Cardiac muscle cell (in vitro differentiated cells and primary cell): ENCODE data around the gene ABAT. TPM values are rescaled to one million over a fixed set of nuclear protein-coding genes. Genes with fewer than 3 reads are reported as not detected.

ENCODE experiments used
- DNase-seq, 2 donors: peaks; one replicate each; pipeline versions ENCODE4 v3.0.0 to v3.0.0-alpha.2; 2010 to 2017; ENCODE audit warnings: low read depth in 1 of 2, low spot score in 1 of 2
- H3K27ac ChIP-seq: fragments of 200-600 bp; sonication (generic); 2 replicates; pipeline ENCODE4 v1.5.1; 2016
- H3K27me3 ChIP-seq: fragments of 200-600 bp; sonication (generic); 2 replicates; pipeline ENCODE4 v1.6.0; 2016; ENCODE audit warnings: control low read depth
- H3K36me3 ChIP-seq: fragments of 200-600 bp; sonication (generic); 2 replicates; pipeline ENCODE4 v1.5.1; 2016; ENCODE audit warnings: control low read depth
- H3K4me1 ChIP-seq: fragments of 200-600 bp; sonication (generic); 2 replicates; pipeline ENCODE4 v1.8.1; 2017; ENCODE audit warnings: low read depth, mild to moderate bottlenecking, mixed run types
- H3K4me3 ChIP-seq: fragments of 200-600 bp; sonication (generic); 2 replicates; pipeline ENCODE4 v1.5.1; 2016; ENCODE audit warnings: mild to moderate bottlenecking
- H3K9me3 ChIP-seq: fragments of 200-600 bp; sonication (generic); 2 replicates; pipeline ENCODE4 v1.5.1; 2017; ENCODE audit warnings: low read depth, mild to moderate bottlenecking, control low read depth
- CTCF ChIP-seq: IDR thresholded peaks from 2 replicates; pipeline ENCODE4 v1.5.1; 2012; ENCODE audit warnings: low read depth, mild to moderate bottlenecking, low read length
- polyA plus RNA-seq: library from polyadenylated mRNA; unstranded; fragments of >200 nt; fragmentation: Nextera tagmentation; extraction: Ambion mirVana; gene quantifications from 2 replicates; pipeline ENCODE4 v1.2.1, GENCODE V29; 2016
- total RNA-seq: library from RNA; depleted of rRNA; stranded (reverse); fragments of >200 nt; gene quantifications from 2 replicates; pipeline ENCODE4 v1.2.3, GENCODE V29; 2016

The ABAT gene
- total and polyA plus RNA-seq, 2 experiments from 2014 or later, result 54.4 to 71.4 TPM

GRCh38 chr16:8716052-8716451, 41.6 kb downstream of the ABAT start:
- no peak for TF ChIP-seq CTCF
- DNase-seq, result no peak
- H3K27me3 ChIP-seq, result no peaks in the 10 kb centered on the region
- H3K9me3 ChIP-seq, result no peaks in the 10 kb centered on the region
- H3K4me1 ChIP-seq, result peaks cover 49% of the 10 kb centered on the region
- no peak overlapping the region for H3K27ac ChIP-seq
- H3K4me3 ChIP-seq, result no peak overlapping the region
- no peaks in the 10 kb centered on the region for H3K36me3 ChIP-seq

- H3K4me1 ChIP-seq, result peaks cover 54% of the 10 kb centered on the region
- H3K4me3 ChIP-seq, result no peak overlapping the region
- no peak overlapping the region for H3K27ac ChIP-seq
- no peak for TF ChIP-seq CTCF
- H3K27me3 ChIP-seq, result no peaks in the 10 kb centered on the region
- H3K36me3 ChIP-seq, result no peaks in the 10 kb centered on the region
- DNase-seq, result no peak
- H3K9me3 ChIP-seq, result no peaks in the 10 kb centered on the region
Observed at GRCh38 chr16:8716592-8716991, 42.2 kb downstream of the ABAT start.

GRCh38 chr16:8717469-8717868, 43.1 kb downstream of the ABAT start:
- Histone ChIP-seq H3K27ac (no peak overlapping the region), H3K4me1 (peaks cover 62% of the 10 kb centered on the region), H3K36me3 (no peaks in the 10 kb centered on the region), H3K9me3 (no peaks in the 10 kb centered on the region), H3K27me3 (no peaks in the 10 kb centered on the region), H3K4me3 (no peak overlapping the region)
- TF ChIP-seq CTCF, result no peak
- no peak for DNase-seq

GRCh38 chr16:8717892-8718415, 43.5 kb downstream of the ABAT start:
- Histone ChIP-seq H3K36me3 (no peaks in the 10 kb centered on the region), H3K4me3 (no peak overlapping the region), H3K4me1 (peaks cover 60% of the 10 kb centered on the region), H3K27ac (peak overlapping the region; percentile 89), H3K9me3 (no peaks in the 10 kb centered on the region), H3K27me3 (no peaks in the 10 kb centered on the region)
- DNase-seq, result no peak
- no peak for TF ChIP-seq CTCF

GRCh38 chr16:8718851-8719680, 44.6 kb downstream of the ABAT start:
- Histone ChIP-seq H3K9me3 (no peaks in the 10 kb centered on the region), H3K27ac (peak overlapping the region; percentile 89), H3K4me1 (peaks cover 49% of the 10 kb centered on the region), H3K4me3 (no peak overlapping the region), H3K27me3 (no peaks in the 10 kb centered on the region), H3K36me3 (no peaks in the 10 kb centered on the region)
- TF ChIP-seq CTCF, result no peak
- DNase-seq, result no peak
